Gastroesophageal sphincter (tissue), 3 donors: ENCODE data around the gene KLK1.

Experiments used
- EP300 ChIP-seq: sonication (generic); formaldehyde crosslinking; IDR thresholded peaks from one replicate; pipeline ENCODE4 v1.6.1; 2017; ENCODE audit warnings: antibody characterized with exemption, mild to moderate bottlenecking
- POLR2A ChIP-seq, 2 donors: fragments of 450-650 bp; IDR thresholded peaks; one replicate each; pipeline ENCODE4 v1.6.1; 2017; ENCODE audit warnings: antibody characterized with exemption in 2 of 2, mild to moderate bottlenecking in 2 of 2, moderate library complexity in 1 of 2
- POLR2AphosphoS5 ChIP-seq: sonication (generic); formaldehyde crosslinking; IDR thresholded peaks from one replicate; pipeline ENCODE4 v1.6.1; 2017; ENCODE audit warnings: antibody characterized with exemption
- TF ChIP-seq, protein P1 (sequence below), 4 experiments: fragments of 200-600 bp in 2 of 4; fragments of 450-650 bp in 2 of 4; sonication (generic) in 1 of 4; IDR thresholded peaks; one replicate each; pipeline ENCODE4 v1.5.1; 2017 to 2019; ENCODE audit warnings: antibody characterized with exemption in 4 of 4, mild to moderate bottlenecking in 2 of 4, moderate library complexity in 2 of 4

- TF ChIP-seq, protein P1, sequence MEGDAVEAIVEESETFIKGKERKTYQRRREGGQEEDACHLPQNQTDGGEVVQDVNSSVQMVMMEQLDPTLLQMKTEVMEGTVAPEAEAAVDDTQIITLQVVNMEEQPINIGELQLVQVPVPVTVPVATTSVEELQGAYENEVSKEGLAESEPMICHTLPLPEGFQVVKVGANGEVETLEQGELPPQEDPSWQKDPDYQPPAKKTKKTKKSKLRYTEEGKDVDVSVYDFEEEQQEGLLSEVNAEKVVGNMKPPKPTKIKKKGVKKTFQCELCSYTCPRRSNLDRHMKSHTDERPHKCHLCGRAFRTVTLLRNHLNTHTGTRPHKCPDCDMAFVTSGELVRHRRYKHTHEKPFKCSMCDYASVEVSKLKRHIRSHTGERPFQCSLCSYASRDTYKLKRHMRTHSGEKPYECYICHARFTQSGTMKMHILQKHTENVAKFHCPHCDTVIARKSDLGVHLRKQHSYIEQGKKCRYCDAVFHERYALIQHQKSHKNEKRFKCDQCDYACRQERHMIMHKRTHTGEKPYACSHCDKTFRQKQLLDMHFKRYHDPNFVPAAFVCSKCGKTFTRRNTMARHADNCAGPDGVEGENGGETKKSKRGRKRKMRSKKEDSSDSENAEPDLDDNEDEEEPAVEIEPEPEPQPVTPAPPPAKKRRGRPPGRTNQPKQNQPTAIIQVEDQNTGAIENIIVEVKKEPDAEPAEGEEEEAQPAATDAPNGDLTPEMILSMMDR (IDR thresholded peaks at IDR 0.05), result no peak
- TF ChIP-seq POLR2A (IDR thresholded peaks at IDR 0.05) (no peak), EP300 (no peak), POLR2AphosphoS5 (no peak)
These were observed 6.9 kb upstream of the KLK1 start for GRCh38 chr19:50830266-50831025.
